ENCODE data around the gene BRSK2.
"Not testable (repeated sequence)": the region's sequence is repeated elsewhere in the genome, so short reads cannot be mapped to it uniquely, and the experiment has no call there.

BRSK2 gene

DNA sequence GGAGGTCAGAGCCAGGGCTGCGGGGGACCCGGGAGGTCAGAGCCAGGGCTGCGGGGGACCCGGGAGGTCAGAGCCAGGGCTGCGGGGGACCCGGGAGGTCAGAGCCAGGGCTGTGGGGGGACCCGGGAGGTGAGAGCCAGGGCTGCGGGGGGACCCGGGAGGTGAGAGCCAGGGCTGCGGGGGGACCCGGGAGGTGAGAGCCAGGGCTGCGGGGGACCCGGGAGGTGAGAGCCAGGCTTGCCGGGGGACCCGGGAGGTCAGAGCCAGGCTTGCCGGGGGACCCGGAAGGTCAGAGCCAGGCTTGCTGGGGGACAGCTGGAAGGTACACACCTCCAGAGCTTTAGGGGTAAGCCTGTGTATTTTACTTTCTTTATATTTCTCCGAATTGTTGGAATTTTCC, 120.6 kb downstream of the BRSK2 start:
- not testable (repeated sequence) for H3K4me3 ChIP-seq; DNase-seq (ENCODE audit: low spot score in 2 of 2); H3K9me3 ChIP-seq; H3K27me3 ChIP-seq (ENCODE audit: low read depth); H3K4me1 ChIP-seq; H3K36me3 ChIP-seq (replicated peaks)
- in situ Hi-C loops (cut with MboI; ENCODE audit: low sequenced_read_pairs), result loop anchor here (10.0 kb wide), 1 partner anchor 316 kb away; no protein-coding TSS in a partner anchor

DNA sequence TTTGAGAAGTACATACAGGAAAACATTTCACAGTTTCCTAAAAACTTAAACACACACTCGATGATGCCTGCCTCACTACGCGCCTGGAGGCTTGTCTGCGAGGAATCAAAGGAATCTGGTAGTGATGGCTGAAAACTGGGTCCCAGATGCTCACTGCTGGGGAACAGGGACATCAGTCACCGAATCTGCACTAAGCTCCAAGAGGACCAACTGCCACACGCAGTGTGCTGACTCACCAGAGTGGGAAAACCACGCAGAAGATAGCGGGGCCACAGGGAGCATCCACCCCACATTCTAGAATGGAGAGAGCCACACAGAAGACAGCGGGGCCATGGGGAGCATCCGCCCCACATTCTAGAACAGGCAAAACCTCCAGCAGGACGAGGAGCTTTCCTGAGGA, 121.2 kb downstream of the BRSK2 start:
- in situ Hi-C loops (cut with MboI; ENCODE audit: low sequenced_read_pairs), result loop anchor here (10.0 kb wide), 1 partner anchor 316 kb away; no protein-coding TSS in a partner anchor
- no peak overlapping the region for H3K4me3 ChIP-seq
- DNase-seq (ENCODE audit: low spot score in 2 of 2), result no peak

DNA sequence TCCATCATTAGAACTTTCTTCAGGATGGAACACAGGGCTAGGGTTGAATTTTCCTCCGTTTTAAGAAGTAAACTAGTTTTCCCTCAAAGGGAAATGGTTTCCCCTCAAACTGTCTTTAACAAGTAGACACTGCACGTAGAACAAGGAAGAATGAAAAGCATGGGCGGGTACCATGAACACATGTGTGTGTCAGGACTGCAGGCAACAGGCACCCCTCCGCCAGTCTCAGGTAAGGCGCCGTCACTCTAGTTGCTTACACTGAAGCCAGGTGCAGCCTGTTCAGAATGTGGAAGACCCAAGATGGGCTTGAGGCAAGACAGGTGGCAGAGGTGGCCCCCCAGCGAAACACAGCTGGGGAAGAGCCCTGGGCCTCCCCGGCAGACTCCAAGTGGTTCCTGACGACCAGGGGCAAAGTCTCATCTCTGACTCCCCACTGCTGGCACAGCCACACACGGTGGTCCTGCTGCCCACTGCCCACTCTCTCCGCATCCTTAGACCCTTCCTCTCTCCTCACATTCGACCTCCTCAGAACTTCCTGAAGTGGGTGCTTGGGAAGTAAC, 122.3 kb downstream of the BRSK2 start:
- in situ Hi-C loops (cut with MboI; ENCODE audit: low sequenced_read_pairs), result loop anchor here (10.0 kb wide), 1 partner anchor 317 kb away; no protein-coding TSS in a partner anchor
- Histone ChIP-seq H3K36me3 (replicated peaks) (no peaks in the 10 kb centered on the region), H3K9me3 (no peaks in the 10 kb centered on the region), H3K4me3 (no peak overlapping the region), H3K27me3 (ENCODE audit: low read depth) (no peaks in the 10 kb centered on the region), H3K4me1 (peaks cover 4% of the 10 kb centered on the region)
- no peak for DNase-seq (ENCODE audit: low spot score in 2 of 2)

More for the DNA sequence above, 121.2 kb downstream of the BRSK2 start:
- Histone ChIP-seq H3K4me1 (peaks cover 4% of the 10 kb centered on the region), H3K9me3 (no peaks in the 10 kb centered on the region), H3K36me3 (replicated peaks) (no peaks in the 10 kb centered on the region), H3K27me3 (ENCODE audit: low read depth) (no peaks in the 10 kb centered on the region)
